Occipital lobe (tissue), 2 donors: ENCODE data around the gene KIF21A. TPM values are rescaled to one million over a fixed set of nuclear protein-coding genes. Genes with fewer than 3 reads are reported as not detected.

Source experiments
- DNase-seq: peaks from one replicate; lab custom pipeline; 2025; lab: John Stamatoyannopoulos, UW
- total RNA-seq: library from RNA; depleted of rRNA; stranded (reverse); fragments of >200 nt; gene quantifications from one replicate; pipeline ENCODE4 v1.2.3, GENCODE V29; 2014

The KIF21A gene
- total RNA-seq, 1 donor from 2014 or later: 202 TPM

GRCh38 chr12:39431002-39431796, 11.7 kb downstream of the KIF21A start:
- DNase-seq: no peak

- DNase-seq: no peak
These were observed 13.1 kb downstream of the KIF21A start for GRCh38 chr12:39429809-39430208.

GRCh38 chr12:39427360-39427808, 15.5 kb downstream of the KIF21A start:
- no peak for DNase-seq

- DNase-seq: no peak
These were observed 16.2 kb downstream of the KIF21A start for GRCh38 chr12:39426636-39427240.

- DNase-seq: no peak
These were observed 22.9 kb downstream of the KIF21A start for GRCh38 chr12:39420043-39420442.

- no peak for DNase-seq
These were observed 23.4 kb downstream of the KIF21A start for GRCh38 chr12:39419471-39419870.

- DNase-seq: no peak
These were observed 25.0 kb downstream of the KIF21A start for GRCh38 chr12:39417916-39418315.

- no peak for DNase-seq
These were observed 28.8 kb downstream of the KIF21A start for GRCh38 chr12:39413836-39414771.

GRCh38 chr12:39412210-39412609, 30.7 kb downstream of the KIF21A start:
- DNase-seq: no peak

GRCh38 chr12:39406262-39406661, 36.7 kb downstream of the KIF21A start:
- no peak for DNase-seq

- no peak for DNase-seq
These were observed 37.3 kb downstream of the KIF21A start for GRCh38 chr12:39405580-39405979.

- no peak for DNase-seq
These were observed 38.9 kb downstream of the KIF21A start for GRCh38 chr12:39404000-39404399.

- DNase-seq: no peak
These were observed 39.5 kb downstream of the KIF21A start for GRCh38 chr12:39403376-39403775.

GRCh38 chr12:39402922-39403321, 40.0 kb downstream of the KIF21A start:
- no peak for DNase-seq

- no peak for DNase-seq
These were observed 41.5 kb downstream of the KIF21A start for GRCh38 chr12:39401459-39401858.

- DNase-seq: no peak
These were observed 47.1 kb downstream of the KIF21A start for GRCh38 chr12:39395866-39396265.

GRCh38 chr12:39393890-39394289, 49.0 kb downstream of the KIF21A start:
- DNase-seq: no peak

GRCh38 chr12:39393179-39393578, 49.7 kb downstream of the KIF21A start:
- DNase-seq: no peak

- no peak for DNase-seq
These were observed 50.6 kb downstream of the KIF21A start for GRCh38 chr12:39392154-39392925.

- DNase-seq: no peak
These were observed 52.2 kb downstream of the KIF21A start for GRCh38 chr12:39390752-39391151.
